Middle frontal gyrus (tissue), 1 donor: ENCODE results near the gene ZNF185.
A peak's percentile ranks its signal among the peaks of the same experiment; 100 is the strongest.

Experiments
- DNase-seq: peaks from one replicate; pipeline ENCODE4 v3.0.0-alpha.2; 2015; ENCODE audit warnings: low spot score; ENCODE audit errors: extremely low spot score

The ZNF185 gene

DNA sequence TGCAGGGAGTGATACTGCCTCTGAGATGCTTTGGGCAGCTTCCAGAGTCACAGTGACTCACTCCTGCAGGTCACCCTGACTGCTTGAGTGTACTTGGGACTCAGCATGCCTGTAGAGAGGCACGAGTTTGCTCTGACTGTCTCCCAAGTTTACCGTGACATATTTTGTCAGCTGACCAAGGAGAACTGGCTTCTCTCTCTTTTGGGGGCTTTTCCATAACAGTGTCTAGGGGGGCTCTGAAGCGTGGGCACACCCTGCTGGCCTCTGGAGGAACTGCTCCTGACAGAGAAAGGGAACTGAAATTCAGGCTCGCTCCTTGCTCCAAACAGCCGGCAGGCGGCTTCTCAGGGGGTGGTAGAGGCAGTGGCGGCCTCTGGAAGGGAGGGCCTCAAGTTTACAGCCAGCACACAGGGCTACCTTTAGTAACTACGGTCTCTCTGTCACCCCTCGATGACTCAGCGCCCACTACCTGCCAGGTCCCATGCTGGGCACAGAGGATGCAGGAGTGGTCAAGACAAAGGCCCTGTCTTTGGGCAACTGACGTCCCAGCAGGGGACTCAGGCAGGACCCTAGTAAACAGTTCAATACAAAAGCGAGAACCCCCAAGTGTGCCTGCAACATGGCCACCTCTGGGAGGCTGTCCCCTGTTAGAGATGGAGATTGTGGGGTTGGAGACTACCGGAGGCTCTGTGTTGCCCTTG is 17.8 kb downstream of the ZNF185 start:
- DNase-seq: peak; percentile 5

DNA sequence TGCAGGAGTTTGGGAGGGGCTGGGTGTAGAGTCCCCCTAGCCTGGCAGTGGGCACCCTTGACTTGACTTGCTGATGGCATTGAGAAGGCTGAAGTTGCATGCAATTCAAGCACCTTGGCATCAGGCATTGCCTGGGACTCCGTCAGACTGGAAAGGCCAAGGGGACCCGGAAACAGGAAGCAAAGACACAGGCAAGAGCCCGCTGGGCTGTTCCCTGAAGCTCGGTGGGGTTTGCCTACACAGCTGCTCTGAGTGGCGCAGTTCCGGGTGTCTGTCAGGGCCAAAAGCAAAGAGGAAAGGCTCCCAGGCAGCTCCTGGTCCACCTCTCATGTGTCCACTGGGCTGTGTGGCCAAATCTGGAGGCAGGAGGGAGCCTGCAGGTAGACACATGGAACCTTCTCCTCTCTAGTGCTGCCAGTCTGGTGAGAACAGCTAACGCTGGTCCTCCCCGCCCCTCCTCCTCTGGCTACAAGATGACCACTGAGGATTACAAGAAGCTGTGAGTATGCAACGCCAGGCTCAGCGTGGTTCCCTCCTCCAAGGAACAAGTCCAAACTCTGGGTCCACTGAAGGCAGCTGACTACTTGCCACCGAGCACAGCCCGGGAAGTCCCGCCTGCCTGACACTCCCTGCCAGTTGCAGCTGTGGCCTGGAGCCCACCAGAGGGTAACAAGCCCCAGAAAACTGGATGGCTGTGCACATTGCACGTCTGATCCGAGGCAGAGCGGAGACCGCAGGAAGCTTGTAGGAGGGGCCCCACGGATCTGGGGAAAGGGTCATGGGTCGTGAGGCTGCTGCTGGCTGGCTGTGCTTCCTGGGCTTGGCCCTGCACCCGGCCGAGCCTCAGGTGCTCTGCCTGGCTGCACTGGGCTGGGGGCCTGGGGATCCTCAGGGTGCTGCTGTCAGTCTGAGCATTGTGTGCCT is 20.1 kb downstream of the ZNF185 start:
- DNase-seq: no peak

DNA sequence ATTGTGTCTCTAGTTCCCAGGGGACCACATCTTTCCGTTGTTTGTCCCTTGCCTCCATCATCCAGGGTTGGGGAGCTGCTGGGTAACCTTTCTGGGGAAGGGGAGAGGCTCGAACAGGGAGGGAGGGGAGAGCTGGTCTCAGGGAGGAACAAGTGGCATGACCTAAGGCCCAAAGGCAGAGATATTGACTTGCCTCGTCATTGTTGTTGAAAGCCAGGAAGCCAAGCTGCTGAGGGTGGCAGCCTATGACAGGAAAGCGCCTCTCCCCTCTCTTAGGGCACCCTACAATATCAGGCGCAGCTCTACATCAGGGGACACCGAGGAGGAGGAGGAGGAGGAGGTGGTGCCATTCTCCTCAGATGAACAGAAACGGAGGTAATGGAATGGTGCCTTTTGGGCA is 20.8 kb downstream of the ZNF185 start:
- no peak for DNase-seq

DNA sequence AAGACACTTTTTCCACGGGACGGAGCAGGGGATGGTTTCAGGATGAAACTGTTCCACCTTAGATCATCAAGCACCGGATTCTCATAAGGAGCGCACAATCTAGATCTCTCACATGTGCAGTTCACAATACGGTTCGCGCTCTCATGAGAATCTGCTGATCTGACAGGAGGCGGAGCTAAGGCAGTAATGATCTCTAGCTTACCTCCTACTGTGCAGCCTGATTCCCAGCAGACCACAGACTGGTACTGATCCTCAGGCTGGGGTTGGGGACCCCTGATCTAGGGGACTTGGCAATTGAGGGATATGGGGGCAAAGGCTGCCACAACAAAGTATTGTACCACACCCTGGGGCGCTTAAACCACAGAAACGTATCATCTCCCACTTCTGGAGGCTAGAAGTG is 25.7 kb downstream of the ZNF185 start:
- no peak for DNase-seq

DNA sequence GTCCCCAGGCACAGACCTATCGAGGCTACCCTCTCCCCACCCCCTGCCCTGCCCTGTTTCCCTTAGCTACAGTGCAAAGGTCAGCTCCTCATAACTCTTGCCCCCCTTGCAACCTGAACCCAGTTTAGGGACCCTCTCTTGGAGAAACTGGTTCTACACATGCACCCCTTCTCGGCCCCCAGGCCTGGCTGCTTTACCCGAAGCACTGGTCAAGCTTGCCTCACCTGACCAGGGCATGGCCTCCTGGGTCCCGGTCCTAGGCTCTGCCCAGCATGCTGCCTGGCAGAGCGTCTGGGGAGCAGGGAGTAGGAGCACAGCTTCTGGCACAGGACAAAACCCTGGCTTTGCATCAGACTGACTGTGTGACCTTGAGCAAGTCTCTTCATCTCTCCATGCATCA is 28.0 kb downstream of the ZNF185 start:
- DNase-seq: no peak

DNA sequence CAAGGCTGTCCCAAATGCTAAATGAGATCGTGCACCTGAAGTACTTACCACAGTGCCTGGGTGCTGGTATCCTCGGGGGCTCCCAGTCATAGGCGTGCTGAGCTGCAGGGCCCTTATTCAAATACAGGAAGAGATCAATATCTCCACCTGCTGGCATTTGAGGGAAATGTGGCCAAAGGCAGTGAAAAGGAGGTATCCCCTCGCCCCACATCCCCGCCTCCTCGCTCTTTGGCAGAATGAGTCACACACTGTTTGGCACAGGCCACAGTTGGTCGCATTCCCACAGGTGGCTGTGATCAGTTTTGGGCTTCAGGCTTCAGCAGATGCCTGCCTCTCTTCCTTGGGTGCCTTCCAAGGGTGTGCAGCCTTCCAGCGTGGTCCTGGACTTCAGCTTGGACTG is 28.4 kb downstream of the ZNF185 start:
- DNase-seq: peak; percentile 22

DNA sequence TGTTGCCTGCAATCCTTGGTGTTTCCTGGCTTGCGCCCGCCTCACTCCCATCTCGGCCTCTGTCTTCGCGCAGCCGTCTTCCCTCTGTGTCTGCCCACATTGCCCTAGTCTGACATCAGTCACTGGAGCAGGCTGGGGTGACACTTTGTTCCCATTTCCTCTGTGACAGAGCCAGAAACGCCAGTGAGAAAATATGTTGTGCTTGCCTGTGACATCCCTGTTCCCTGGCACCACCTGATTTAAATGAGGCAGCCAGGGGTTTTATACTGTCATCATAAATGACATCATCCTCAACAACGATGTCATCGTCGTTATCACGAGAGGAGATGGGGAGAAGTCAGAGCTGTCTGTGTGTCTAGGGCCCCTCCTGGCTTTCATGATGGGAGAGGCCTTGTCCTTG is 29.1 kb downstream of the ZNF185 start:
- DNase-seq: no peak

DNA sequence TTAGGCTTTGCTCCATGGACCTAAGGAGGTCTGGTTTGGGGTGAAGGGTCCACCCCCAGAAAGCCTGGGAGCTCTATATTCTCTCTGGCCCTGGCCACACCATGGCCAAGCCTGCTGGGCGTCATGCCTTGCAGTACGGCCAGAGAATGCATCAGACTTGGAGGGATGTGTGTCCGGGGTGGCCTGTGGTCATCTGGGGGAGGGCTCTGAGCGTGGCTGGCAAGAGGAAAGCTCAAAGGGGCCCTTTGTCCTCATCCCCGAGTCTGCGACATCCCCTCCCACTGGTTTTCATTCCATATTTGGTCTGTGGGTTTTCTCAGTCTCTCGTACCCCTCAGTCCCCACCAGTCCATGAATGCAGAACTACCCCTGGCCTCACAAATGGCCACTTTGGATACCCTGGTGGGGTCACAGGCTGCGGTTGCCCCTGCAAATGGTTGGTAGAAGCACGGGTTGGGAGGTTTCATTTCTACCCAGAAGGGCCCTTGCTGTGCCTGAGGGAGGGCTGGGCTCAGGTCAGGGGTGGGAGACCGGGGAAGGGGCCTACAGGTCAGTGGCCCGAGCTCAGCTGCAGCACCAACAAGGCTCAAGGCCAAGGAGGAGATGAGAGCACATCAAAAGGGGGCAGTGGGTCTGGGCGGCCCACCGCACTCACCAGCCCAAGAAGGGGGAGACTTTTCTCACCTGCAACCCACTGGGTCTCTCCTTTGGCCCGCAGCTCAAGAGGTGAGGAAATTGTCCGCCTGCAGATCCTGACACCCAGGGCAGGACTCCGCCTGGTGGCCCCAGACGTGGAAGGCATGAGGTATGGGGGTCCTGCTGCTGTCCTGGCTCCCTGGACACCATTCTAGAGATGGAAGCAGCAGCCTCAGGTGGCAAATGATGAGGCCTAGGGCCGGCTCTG is 30.2 kb downstream of the ZNF185 start:
- DNase-seq: no peak

DNA sequence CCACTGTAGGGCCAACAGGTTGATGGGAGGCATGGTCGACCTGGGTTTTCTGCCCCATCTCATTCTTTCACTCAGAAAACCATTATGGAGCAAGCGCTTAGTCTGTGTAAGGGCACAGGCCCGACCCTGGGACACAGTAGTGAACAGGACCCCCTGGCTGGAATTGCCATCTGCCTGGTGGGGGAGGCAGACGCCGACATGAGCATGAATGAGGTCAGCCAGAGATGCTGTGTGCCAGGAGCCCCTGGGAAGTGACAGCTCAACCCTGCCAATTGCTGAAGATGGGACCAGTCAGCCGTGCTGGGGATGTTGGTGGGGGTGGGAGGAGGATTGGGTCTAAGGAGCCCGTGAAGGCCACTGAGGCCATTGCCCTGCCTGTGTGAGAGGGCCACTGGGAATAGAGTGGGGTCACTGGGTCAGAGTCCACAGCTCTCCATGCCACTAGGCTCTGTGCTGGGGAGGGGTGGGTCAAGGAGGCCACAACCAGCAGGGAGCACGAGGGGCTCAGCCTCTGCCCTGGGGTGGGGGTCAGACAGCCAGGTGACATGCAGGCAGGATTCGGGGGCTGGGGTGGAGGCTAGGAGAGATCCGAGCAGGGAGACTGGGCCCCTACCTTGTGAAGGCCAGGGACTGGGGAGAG is 31.0 kb downstream of the ZNF185 start:
- no peak for DNase-seq

DNA sequence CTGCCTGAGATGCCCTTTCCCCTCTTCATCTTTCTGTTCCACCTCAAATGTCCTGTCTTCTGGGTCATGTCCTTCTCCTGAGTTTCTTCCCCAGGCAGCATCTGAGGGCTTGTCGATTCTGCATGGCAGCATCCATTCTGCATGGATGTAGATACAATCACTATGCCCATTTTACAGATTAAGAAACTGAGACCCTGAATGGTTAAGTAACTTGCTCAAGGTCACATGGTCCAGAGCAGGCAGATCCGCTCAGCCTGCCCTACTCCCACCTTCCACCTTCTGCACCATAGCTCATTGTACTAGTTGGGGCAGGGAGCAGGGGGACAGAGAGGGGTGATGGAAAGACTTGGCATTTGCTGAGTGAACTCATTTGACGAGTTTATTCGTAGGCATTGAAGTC is 32.0 kb downstream of the ZNF185 start:
- no peak for DNase-seq

DNA sequence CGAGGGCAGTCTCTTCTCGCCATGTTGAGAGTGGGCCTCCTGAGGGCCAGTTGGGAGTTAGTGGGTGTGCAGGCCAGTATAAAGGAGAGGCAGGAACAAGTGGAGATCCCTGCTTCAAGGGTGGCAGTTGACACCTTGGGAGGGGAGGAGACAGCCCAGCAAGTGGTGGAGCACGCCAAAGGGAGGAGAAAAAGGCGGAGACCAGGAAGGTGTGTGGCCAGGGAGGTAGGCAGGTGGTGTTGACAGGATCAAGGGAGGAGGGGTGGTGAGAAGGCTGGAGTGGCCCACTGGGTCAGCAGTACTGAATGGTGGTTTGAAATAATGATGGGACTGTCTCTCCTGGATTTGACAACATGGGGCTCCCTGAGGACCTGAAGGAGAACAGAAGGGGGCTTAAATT is 32.6 kb downstream of the ZNF185 start:
- DNase-seq: no peak

DNA sequence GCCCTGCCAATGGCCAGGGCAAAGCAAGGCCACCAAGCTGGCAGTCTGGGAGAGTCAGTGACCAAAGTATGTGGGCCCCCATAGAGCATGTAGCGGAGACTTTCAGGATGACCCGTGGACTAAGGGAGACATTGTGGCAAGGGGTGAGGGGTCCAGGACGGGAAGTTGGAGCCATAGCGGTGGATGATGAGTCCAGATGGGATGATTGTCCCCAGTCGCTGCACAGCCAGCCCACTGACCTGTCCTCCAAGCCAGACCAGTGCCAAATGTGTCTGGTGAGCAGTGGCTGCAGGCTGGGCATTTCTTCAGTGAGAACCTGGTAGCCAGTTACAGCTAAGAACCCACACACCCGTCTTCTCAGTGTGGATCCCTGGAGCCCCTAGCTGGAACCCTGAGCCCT is 34.3 kb downstream of the ZNF185 start:
- no peak for DNase-seq

DNA sequence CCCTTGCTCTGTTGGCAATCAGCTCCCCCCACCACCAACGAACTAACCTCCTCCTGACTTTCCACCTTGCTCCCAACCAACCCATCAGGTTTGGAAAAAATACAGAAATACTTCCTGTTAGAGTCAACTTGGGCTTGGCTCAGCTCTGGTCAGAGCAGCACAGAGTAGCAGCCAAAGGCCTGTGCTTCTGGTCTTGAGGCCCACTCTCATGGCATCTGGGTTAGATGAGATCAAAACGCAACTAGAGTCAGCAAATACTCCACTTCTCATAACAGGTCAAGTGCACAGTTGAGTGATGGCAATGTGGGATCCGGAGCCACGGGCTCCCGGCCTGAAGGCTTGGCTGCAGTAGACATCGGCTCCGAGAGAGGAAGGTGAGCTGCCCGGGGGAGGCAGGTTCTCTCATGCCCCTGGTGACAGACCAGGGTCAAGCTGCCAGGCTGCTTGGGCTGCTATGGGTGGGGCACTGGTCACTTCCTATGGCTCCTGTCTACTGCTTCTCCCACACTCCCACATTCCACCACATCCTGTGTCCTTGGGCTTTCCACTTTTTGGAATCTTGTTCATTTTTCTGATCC is 34.8 kb downstream of the ZNF185 start:
- no peak for DNase-seq

DNA sequence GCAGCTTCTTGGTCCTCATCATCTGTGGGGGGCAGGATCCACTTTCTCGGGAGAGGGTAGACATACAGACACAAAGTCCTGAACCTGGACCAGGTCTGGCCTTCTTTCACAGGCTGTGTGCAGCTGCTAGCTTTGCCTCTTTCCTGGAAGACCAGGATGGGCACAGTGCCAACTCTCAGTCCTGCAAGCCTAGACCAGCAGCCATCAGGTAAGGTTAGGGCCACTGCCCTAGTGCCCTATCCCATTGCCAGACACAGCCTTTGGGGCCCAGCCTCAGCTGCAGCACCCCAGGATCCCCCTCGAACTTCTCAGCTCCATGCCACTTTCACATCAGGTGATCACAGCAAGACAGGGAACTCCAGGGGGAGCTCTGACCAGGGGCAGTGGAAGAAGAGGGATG is 38.4 kb downstream of the ZNF185 start:
- DNase-seq: no peak

DNA sequence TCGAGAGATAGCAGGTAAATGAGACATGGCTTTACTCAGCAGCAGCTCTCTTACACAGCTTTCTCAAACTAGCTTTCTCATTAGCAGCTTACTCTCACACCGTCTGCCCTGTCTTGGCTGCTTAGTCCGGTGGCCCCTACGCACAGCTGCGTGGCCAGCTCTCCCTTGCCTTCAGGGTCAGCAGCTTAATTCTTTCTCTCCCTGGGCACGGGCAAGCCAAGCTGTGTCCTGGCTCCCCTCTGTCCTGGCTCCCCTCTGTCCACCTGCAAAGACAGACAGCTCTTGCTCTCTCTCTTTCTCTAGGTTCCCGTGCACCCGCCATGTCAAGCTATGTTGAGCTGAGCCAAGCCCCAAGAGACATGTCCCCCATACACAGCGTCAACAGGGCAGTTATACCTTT is 39.4 kb downstream of the ZNF185 start:
- DNase-seq: no peak

DNA sequence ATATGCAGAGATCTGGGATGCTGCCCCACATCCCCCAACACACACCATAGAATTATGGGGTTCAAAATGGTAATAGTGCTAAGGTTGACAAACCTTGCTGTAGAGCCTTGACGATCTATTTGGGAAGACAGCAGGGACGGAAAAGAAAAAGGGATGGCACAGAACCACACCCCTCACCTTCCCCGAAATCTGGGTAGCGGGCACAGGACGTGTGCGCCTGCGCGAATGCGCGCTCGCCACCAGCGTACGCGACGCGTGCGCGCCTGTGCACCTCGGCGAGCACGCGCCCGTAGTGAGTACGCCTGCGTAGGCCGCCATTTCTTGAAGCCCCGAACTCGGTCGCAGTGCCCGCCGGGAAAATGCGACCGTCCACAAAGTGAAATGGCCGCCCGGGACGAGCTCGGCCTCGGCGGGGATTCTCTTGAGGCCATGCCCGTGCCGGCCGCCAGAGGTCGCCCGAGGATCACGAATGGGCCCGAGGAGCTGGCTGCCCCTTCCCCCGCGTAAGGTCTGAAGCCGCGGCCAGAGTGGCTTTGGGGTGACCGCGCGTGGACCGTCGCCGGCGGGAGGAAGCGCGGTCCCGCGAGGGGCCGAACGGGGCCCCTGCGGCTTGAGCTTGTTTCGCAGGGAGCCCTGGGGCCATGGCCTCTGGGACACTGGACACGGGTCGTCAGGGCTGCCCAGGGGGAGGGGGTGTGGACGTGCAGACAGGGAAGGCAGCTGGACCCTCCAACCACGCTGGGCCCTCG is 43.6 kb downstream of the ZNF185 start:
- DNase-seq: peak; percentile 88

DNA sequence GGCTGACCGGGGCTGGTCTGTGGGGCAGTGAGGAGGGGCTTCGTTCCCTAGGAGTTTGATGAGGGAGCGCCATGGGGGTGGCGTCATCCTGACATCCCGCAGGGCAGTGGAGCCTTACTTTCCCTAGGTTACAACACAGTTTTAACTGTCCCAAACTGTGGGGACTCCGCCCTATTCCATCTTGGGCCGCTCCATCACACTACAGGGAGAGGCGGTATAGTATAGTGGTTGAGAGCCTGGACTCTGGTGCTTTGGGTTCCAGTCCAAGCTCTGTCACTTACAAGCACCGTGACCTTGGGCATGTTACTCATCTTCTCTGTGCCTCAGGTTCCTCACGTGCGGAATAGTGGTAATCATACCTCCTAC is 44.2 kb downstream of the ZNF185 start:
- no peak for DNase-seq

DNA sequence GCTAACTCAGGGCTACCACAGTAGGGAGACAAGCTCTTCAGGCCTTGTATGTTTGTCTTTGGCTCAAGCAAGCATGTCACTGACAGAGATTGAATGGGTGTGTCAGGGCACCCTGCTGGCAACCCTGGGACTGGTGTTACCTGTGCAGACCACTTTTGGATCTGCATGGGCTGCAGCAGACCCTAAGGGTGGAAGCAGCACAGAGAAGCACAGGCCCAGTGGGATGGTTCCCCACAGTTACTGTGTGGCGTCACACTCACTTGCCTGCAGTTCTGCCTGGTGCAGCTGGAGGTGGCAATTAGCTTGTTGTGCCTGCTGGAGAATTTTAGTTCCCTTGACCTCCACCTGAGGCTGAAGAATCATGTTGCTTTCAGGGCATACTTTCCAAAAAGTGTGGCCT is 46.0 kb downstream of the ZNF185 start:
- DNase-seq: no peak

DNA sequence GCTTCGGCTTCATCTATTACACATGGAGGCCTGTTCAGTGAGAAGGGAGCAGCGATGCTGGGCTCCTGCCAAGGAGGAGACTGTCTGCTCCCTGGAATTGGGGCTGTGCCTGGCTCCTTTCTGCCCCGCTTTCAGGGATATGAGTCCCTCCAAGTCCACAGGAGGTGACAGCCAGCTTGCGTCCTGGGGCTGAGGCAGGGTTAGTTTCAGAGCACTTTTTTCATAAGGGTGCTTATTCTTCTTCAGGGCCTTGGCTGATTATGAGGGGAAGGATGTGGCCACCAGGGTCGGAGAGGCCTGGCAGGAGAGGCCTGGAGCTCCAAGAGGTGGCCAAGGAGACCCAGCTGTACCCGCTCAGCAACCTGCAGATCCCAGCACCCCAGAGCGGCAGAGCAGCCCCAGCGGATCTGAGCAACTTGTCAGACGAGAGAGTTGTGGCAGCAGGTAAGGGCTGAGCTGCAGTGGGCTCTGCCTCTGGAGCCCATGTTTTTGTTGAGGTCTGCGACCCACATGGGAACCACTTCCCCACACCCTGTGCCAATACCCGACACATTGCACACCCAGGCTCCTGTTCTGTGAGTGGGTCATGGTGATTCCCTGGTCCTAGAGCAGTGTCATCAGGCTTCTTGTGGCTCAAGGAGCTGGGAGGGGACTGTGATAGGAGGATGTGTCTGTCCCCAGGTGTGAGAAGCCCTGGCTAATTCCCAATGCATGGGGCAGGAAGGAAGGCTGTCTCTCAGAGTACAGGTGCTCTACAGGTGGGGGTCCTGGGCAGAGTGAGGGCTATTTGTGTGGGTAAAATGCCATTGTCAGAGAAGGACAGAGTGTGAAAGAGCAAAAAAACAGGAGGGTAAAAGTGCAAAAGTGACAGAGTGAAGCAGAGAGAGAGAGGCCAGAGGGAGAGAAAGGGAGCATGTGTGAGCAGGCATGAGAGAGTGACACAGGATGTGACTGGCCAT is 47.4 kb downstream of the ZNF185 start:
- no peak for DNase-seq
